Tracheal epithelial cell (primary cell): ENCODE data around the gene TOP2A. TPM values are rescaled to one million over a fixed set of nuclear protein-coding genes. Genes with fewer than 3 reads are reported as not detected.

ENCODE experiments used
- total RNA-seq: library from RNA; depleted of rRNA; stranded (reverse); fragments of >200 nt; gene quantifications from 2 replicates; pipeline ENCODE4 v1.2.1, GENCODE V29; 2014

Gene TOP2A
- 1.9 and 8.2 TPM in 2 replicates for total RNA-seq

GRCh38 chr17:40417609-40418427, at the start of gene TOP2A:
TSS of gene TOP2A (minus strand) at chr17:40417896. CDS start at chr17:40417791, 105 bp downstream.

GRCh38 chr17:40443196-40443987, 25.7 kb upstream of the TOP2A start, which contains the start of gene IGFBP4:
TSS of gene IGFBP4 (plus strand) at chr17:40443450. CDS start at chr17:40443736, 286 bp downstream.

GRCh38 chr17:40364121-40364861, 53.4 kb downstream of the TOP2A start, which contains the start of gene GJD3:
TSS of gene GJD3 (minus strand) at chr17:40364737. CDS start at chr17:40363815, 922 bp downstream.

Other genes with a start within 250 kb of the TOP2A start
- 9.6 and 61.4 TPM in 2 replicates for gene RAPGEFL1, start 240.4 kb downstream of the TOP2A start, total RNA-seq
- 7.0 and 7.7 TPM in 2 replicates for gene WIPF2, start 198.6 kb downstream of the TOP2A start, total RNA-seq
- 3.2 and 6.5 TPM in 2 replicates for gene CDC6, start 130.0 kb downstream of the TOP2A start, total RNA-seq
- 3.0 and 3.6 TPM in 2 replicates for gene RARA, start 108.7 kb downstream of the TOP2A start, total RNA-seq
- gene GJD3, start 53.2 kb downstream of the TOP2A start, total RNA-seq: not detected in 2 replicates
- gene IGFBP4, start 25.6 kb upstream of the TOP2A start, total RNA-seq: 18.6 and 29.2 TPM in 2 replicates
- gene TNS4, start 83.7 kb upstream of the TOP2A start, total RNA-seq: 34.2 and 56.5 TPM in 2 replicates
- not detected in 2 replicates for gene CCR7, start 147.6 kb upstream of the TOP2A start, total RNA-seq
- 55.7 and 57.5 TPM in 2 replicates for gene SMARCE1, start 229.9 kb upstream of the TOP2A start, total RNA-seq
- gene KRT222, start 247.3 kb upstream of the TOP2A start, total RNA-seq: not detected in 2 replicates